GM18511 (cell line): Measurements from ENCODE around the gene IL1RAPL1.
"Not testable (repeated sequence)": the region's sequence is repeated elsewhere in the genome, so short reads cannot be mapped to it uniquely, and the experiment has no call there.

Experiments used
- ATAC-seq: cut with Tn5 transposase; IDR thresholded peaks from one replicate; pipeline ENCODE4 v1.9.1; 2021; ENCODE audit warnings: mild to moderate bottlenecking, moderate library complexity; ENCODE audit not compliant: unreplicated experiment

The IL1RAPL1 gene

DNA sequence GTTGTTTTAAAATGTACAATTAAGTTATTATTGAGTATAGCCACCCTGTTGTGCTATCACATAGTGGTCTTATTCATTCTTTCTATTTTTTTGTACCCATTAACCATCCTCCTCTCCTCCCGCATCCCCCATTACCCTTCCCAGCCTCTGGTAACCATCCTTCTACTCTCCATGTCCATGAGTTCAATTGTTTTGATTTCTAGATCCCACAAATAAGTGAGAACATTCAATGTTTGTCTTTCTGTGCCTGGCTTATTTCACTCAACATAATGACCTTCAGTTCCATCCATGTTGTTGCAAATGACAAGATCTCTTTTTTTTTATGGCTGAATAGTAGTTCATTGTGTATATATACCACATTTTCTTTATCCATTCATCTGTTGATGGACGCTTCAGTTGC is 179.3 kb downstream of the IL1RAPL1 start:
- ATAC-seq = not testable (repeated sequence)

DNA sequence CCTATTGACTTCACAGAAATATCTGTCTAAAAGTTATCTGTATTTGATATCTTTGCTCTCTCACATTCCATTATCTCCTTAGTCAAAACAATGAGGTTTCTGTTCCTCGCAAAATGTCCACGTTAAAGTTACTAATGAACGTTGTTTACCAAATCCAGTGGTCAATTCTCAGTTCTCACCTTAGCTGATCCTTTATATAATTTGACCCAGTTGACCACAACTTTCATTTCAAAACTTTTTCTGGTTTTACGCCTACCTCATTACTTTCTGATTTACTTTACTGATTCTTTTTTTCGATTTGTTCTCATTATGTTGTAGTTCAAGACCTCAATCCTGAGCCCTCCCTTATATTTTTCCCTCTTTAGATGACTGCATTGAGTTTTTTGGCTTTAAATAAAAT is 186.6 kb downstream of the IL1RAPL1 start:
- no peak for ATAC-seq

DNA sequence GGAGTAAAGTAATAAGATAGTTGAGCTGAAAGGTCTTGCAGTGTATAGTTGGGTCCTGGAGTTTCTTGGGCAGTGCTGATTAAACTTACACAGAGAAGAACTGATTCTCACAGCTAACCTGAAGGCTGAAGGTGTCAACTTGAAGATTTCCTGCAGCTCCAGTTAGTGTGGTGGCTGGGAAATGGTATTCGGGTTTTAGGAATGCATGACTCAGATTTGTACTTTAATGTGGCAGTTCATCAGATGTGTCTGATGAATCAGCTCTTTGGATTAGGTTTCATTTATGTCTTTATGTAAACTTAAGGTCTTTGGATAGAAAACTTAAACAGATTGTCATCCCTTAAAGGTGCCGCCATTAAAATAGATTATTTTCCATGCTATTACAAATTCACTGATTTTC is 200.0 kb downstream of the IL1RAPL1 start:
- ATAC-seq = no peak

DNA sequence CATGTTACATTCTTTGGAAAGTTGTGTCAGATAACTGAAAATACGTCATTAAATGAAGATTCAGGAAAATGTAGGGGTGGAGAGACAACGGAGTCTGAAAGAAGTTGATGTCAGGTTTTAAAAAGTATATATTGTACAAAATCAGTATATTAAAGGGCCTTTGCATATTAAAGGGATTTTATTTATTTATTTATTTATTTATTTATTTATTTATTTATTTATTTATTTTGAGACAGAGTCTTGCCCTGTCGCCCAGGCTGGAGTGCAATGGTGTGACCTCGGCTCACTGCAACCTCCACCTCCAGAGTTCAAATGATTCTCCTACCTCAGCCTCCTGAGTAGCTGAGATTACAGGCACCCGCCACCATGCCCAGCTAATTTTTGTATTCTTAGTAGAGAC is 213.4 kb downstream of the IL1RAPL1 start:
- ATAC-seq = not testable (repeated sequence)

- no peak for ATAC-seq
Measured at GRCh38 chrX:28802625-28803024, 215.4 kb downstream of the IL1RAPL1 start.

- ATAC-seq = no peak
Measured at GRCh38 chrX:28835991-28836390, 248.7 kb downstream of the IL1RAPL1 start.

- no peak for ATAC-seq
Measured at GRCh38 chrX:28843817-28844216, 256.6 kb downstream of the IL1RAPL1 start.

DNA sequence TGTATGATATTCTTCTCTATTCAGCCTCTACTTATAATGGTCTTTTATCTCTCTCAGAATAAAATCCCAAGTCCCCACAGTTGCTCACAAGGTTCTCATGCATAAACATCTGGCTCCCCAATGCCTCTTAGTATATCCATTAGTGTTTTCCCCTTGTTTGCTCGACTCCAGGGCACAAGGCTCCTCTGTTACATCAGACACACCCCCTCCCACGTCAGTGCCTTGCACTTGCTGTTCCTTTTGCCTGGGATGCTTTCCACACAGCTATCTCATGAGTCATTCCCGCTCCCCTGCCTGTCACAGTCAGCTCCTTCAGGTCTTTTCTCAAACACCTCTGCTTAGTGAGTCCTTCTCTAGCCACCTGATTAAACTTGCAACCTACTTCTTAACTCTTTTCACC is 260.2 kb downstream of the IL1RAPL1 start:
- ATAC-seq = no peak

DNA sequence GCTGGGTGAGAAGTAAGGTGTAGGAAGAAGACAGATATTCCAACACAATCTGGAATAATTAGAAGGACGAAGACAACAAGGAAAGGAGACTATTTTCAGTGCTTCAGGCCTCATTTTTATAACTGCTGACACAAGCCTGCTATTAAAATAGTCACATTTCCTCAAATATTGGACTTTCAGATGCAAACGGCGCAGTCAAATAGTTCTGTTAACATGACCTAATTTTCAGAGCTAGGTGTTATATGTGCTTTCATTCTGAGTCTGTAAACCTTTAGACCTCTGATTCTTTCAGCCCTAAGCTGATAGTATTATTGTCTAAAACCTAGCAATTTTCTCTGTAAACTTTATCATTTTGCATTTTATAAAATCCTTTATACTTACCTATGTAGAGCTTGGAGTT is 261.5 kb downstream of the IL1RAPL1 start:
- ATAC-seq = no peak

GRCh38 chrX:28850955-28851354 is 263.7 kb downstream of the IL1RAPL1 start:
- no peak for ATAC-seq

DNA sequence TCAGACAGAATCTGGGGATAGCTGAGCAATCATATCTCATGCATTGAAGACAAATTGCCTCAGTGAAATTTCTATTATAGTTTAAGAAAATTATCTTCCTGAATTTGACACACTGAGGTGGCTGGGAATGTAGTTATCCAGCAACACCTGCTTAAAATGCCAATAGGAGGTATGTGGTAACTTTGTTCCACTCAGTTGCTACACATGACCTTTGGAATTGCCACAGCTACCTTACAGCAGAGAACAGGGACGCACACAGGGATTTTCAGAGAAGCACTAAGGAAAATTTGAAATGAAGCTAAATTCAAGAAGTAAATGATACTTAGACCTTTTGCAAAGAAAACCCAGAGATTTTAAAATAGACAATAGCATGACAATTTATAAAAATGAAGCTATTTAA is 264.6 kb downstream of the IL1RAPL1 start:
- no peak for ATAC-seq

DNA sequence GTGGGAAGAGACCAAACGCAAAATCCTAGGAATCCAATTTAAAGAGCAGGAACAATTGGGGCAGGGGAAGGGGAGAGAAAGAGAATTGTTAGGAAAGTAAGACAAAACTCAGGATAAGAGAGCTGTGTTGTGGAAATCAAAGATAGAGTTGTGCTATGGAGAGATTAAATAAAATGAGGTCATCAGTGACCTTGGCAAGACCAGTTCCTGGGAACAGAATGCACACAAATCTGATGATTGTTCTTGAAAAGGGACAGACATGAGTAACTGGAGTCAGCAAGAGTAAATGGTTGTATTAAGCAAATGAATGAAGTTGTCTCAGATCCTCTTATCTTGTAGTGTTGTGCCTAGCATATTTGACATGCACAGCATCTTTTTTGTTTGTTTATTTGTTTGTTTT is 267.4 kb downstream of the IL1RAPL1 start:
- no peak for ATAC-seq

DNA sequence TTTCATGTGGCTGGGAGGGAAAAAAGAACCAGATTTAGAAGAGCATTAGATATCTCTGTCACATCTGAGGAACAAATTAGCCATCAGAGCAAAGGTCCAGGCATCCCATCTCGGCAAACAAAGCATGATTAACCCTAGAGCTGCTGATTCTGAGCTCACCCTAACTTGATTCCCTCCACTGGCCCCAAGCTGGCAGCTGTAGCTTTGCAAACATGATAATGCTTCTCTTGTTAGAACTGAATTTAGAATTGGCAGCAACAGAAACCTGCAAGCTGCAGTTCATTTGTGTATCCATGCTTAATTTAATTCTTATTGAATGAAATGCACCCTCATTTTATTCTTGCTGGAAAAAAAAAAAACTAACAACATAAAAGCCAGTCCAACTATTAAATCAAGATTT is 289.2 kb downstream of the IL1RAPL1 start:
- ATAC-seq = no peak

GRCh38 chrX:28876901-28877300 is 289.7 kb downstream of the IL1RAPL1 start:
- no peak for ATAC-seq

DNA sequence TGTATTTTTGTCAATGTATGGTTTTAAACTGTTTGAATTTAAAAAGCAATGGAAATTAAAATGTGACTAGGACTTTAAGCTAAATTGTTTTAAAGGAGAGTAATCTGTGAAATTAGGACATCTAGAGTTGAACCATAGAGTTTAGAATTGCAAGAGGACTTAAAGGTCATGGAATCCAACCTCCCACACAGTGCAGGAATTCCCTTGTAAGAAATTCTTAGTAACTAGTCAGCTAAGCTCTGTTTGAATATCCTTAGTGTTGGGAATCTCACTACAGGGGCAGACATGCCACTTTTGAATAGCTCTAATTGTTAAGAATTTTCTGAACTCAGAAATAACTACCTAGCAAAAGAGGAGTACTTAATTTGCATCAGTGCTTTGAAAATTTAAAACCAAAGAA is 292.9 kb downstream of the IL1RAPL1 start:
- no peak for ATAC-seq

DNA sequence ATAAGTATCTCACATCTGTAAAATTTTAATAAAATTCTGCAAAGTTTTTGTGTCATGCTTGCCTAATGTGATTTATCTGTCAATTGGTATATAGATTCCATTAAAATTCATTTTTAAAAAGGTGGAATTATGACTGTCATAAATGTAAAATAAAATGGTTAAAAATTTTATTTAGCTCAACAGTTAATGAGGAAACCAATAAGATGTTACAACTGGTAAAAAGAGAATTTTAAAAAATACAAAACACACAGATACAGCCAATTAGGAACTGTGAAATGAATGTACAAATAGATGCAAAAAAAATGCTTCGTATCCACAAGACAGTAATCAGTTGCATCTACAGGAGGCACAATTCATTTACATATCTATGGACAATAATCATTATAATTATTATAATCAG is 297.6 kb downstream of the IL1RAPL1 start:
- ATAC-seq = no peak

- no peak for ATAC-seq
Measured at GRCh38 chrX:28888416-28888815, 301.2 kb downstream of the IL1RAPL1 start.

GRCh38 chrX:28889591-28890090 is 302.4 kb downstream of the IL1RAPL1 start:
- ATAC-seq = no peak

GRCh38 chrX:28901637-28902036 is 314.4 kb downstream of the IL1RAPL1 start:
- ATAC-seq = no peak

GRCh38 chrX:28910487-28910886 is 323.2 kb downstream of the IL1RAPL1 start:
- ATAC-seq = no peak

DNA sequence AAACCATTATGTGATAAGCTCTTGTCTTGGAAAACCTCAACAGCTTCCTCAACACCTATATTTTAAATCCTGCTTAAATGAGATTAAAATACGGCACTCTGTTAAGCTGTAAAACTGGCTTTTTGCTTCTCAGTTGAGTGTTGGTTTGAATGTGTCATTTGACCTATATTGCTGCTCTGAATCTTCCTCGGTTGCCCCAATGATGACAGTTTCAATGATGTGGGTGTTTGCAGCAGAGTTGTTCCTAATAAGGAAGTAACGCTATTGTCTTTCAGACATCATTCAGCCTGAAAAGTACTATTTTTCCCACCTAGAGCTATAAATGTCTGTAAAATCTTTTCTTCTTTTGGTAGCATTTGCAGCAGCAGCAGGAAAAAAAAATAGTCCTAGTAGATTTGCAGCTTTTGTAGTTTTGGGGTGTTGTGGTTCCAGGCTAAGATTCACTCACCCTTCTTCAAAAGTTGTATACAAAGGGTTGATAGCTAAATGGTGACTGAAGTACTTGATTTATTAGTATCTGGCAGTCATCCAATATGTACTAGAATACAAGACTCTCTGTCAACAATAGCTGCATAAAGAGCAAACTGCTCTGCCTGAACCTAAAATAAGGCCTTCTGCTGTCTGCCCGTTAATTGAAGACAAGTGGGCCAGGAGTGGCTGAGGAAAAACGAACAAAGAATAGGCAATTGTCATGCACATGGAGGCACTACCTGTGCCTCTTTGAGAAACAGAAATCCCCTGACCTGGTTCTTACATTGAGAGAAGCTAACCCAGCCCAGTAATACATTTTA is 333.1 kb downstream of the IL1RAPL1 start:
- no peak for ATAC-seq

DNA sequence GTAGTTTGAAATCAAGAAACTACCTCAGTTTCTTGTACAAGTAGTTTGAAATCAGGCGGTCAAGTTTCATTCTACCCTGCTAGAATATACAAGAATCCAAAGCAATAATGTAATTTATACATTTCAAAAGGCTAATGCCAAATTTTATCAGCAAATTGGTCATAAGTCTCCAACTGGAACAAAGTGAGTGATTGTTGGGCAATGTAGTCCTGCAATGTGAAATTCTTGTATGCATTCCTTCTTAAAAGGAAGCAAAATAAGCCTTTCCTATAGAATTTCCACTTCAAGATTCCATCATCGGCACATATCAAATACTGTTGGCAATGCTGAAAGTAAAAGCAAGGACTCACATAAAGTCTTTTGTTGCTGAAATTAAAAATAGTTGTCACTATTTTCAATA is 334.9 kb downstream of the IL1RAPL1 start:
- no peak for ATAC-seq

GRCh38 chrX:28946846-28947245 is 359.6 kb downstream of the IL1RAPL1 start:
- no peak for ATAC-seq
